C4-2B (cell line): ENCODE results near the gene OR9A4.

Experiments
- CTCF ChIP-seq: fragments of 450-650 bp; conservative IDR thresholded peaks from 2 replicates; pipeline ENCODE4 v1.5.1; 2017; ENCODE audit warnings: mild to moderate bottlenecking
- ZFX ChIP-seq: fragments of 450-650 bp; IDR thresholded peaks from 2 replicates; pipeline ENCODE4 v1.6.1; 2017

DNA sequence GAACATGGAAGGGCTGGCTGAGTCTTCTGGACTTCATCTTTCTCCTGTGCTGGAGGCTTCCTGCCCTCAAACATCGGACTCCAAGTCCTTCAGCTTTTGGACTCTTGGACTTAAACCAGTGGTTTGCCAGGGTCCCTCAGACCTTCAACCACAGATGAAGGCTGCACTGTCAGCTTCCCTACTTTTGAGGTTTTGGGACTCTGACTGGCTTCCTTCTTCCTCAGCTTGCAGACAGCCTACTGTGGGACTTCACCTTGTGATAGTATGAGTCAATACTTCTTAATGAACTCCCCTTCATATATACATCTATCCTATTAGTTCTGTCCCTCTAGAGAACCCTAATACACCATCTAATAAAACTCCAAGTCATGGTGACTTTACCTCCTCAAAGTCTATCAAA is 34.6 kb downstream of the OR9A4 start:
- TF ChIP-seq ZFX (no peak), CTCF (no peak)
